Ramos (cell line): ENCODE results near the gene MS4A3.
"Not testable (repeated sequence)": the region's sequence is repeated elsewhere in the genome, so short reads cannot be mapped to it uniquely, and the experiment has no call there.

Source experiments
- in situ Hi-C: fragments of 300-500 bp; cut with MboI; formaldehyde crosslinking; loops from one replicate; pipeline ENCODE4 v1.14.3; 2022; ENCODE audit warnings: low sequenced_read_pairs; ENCODE audit not compliant: unreplicated experiment

Gene MS4A3

GRCh38 chr11:60087239-60087638 is 30.8 kb downstream of the MS4A3 start:
- in situ Hi-C loops, result no loop called here

- in situ Hi-C loops, result no loop called here
These were observed 31.9 kb downstream of the MS4A3 start, which contains the start of gene MS4A2 for GRCh38 chr11:60088364-60088763. Gene MS4A2, plus strand, starts transcription at chr11:60088664. Its CDS starts 102 bp downstream, at chr11:60088766.

- in situ Hi-C loops, result no loop called here
These were observed 39.1 kb downstream of the MS4A3 start for GRCh38 chr11:60095477-60096120.

- in situ Hi-C loops, result no loop called here
These were observed 40.7 kb downstream of the MS4A3 start for GRCh38 chr11:60097189-60097588.

- in situ Hi-C loops, result no loop called here
These were observed 42.0 kb downstream of the MS4A3 start for GRCh38 chr11:60098508-60098907.

- in situ Hi-C loops, result no loop called here
These were observed 44.1 kb downstream of the MS4A3 start for GRCh38 chr11:60100516-60100915.

GRCh38 chr11:60101368-60101767 is 44.9 kb downstream of the MS4A3 start:
- in situ Hi-C loops, result not testable (repeated sequence)

- in situ Hi-C loops, result not testable (repeated sequence)
These were observed 48.1 kb downstream of the MS4A3 start for GRCh38 chr11:60104471-60105115.

- in situ Hi-C loops, result not testable (repeated sequence)
These were observed 52.2 kb downstream of the MS4A3 start for GRCh38 chr11:60108631-60109030.

- in situ Hi-C loops, result no loop called here
These were observed 55.3 kb downstream of the MS4A3 start for GRCh38 chr11:60111793-60112192.

GRCh38 chr11:60116996-60117790 is 60.7 kb downstream of the MS4A3 start:
- in situ Hi-C loops, result no loop called here

- in situ Hi-C loops, result no loop called here
These were observed 61.9 kb downstream of the MS4A3 start for GRCh38 chr11:60118338-60118737.

- in situ Hi-C loops, result no loop called here
These were observed 63.2 kb downstream of the MS4A3 start for GRCh38 chr11:60119710-60120109.
